OCI-LY7 (cell line): ENCODE results near the gene NR1I2.

ENCODE experiments used
- CTCF ChIP-seq: fragments of 200-600 bp; sonication (generic); conservative IDR thresholded peaks from 2 replicates; pipeline ENCODE4 v1.5.1; 2014; ENCODE audit warnings: mild to moderate bottlenecking, antibody characterized with exemption, low read length, moderate library complexity, mixed read lengths
- EZH2phosphoT487 ChIP-seq: fragments of 200-600 bp; sonication (generic); IDR thresholded peaks from 2 replicates; pipeline ENCODE4 v1.6.1; 2018; ENCODE audit warnings: low read depth, borderline replicate concordance, mild to moderate bottlenecking, mixed run types, antibody characterized with exemption, low read length, moderate library complexity, mixed read lengths

DNA sequence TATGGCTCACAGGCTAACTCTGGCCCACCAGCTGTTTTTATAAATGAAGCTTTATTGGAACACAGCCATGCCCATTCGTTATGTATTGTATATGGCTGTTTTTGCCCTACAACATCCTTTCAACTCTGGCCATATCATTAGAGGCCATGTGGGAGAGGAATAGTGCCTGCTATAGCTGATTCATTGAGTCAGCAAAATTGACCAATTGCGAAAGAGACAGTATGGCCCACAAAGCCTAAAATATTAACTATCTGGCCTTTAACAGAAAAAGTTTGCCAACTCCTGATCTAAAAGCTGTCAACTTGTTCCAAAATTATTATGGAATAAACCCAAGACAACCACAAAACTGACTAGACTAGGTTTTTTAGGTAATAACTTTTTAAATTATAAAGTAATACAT, 1.4 kb downstream of the NR1I2 start:
- TF ChIP-seq CTCF (no peak), EZH2phosphoT487 (no peak)
